HG03575 (cell line): ENCODE results near the gene PIGN.

ENCODE experiments used
- ATAC-seq: cut with Tn5 transposase; IDR thresholded peaks from one replicate; pipeline ENCODE4 v1.9.1; 2021; ENCODE audit not compliant: unreplicated experiment, insufficient number of reproducible peaks, low FRiP score; ENCODE audit errors: extremely low read depth

The PIGN gene

GRCh38 chr18:61991836-61992235 lies 195.0 kb downstream of the PIGN start:
- ATAC-seq, result no peak

GRCh38 chr18:61991201-61991600 lies 195.7 kb downstream of the PIGN start:
- ATAC-seq, result no peak
